HepG2 (cell line): Measurements from ENCODE around the gene PARD3. TPM values are rescaled to one million over a fixed set of nuclear protein-coding genes. Genes with fewer than 3 reads are reported as not detected.

Experiments used
- FOXK2 ChIP-seq: fragments of 450-650 bp; IDR thresholded peaks from 2 replicates; pipeline ENCODE4 v1.6.1; 2016
- FOXP1 ChIP-seq, 2 experiments: fragments of 450-650 bp in 1 of 2; IDR thresholded peaks; 2 replicates each; pipeline ENCODE4 v1.6.1; 2017 to 2018; ENCODE audit warnings: antibody characterized with exemption in 1 of 2
- GATA4 ChIP-seq: sonication (generic); IDR thresholded peaks from 2 replicates; pipeline ENCODE4 v1.6.1; 2016; ENCODE audit warnings: antibody characterized with exemption, low read depth, borderline replicate concordance
- IRF2 ChIP-seq: IDR thresholded peaks from 2 replicates; pipeline ENCODE4 v1.6.1; 2018; ENCODE audit warnings: missing genetic modification reagents, missing compliant biosample characterization
- MIER3 ChIP-seq: IDR thresholded peaks from 2 replicates; pipeline ENCODE4 v1.6.1; 2016; ENCODE audit warnings: missing compliant biosample characterization, borderline replicate concordance
- MIXL1 ChIP-seq: IDR thresholded peaks from 2 replicates; pipeline ENCODE4 v1.6.1; 2016
- POLR2AphosphoS2 ChIP-seq: IDR thresholded peaks from 2 replicates; pipeline ENCODE4 v1.6.1; 2011; ENCODE audit warnings: low read depth, low read length, improper control_type of control experiment
- RAD21 ChIP-seq: fragments of 450-650 bp; formaldehyde crosslinking; IDR thresholded peaks from 2 replicates; pipeline ENCODE4 v1.5.0; 2020; ENCODE audit warnings: mild to moderate bottlenecking
- RXRA ChIP-seq: sonication (generic); formaldehyde crosslinking; IDR thresholded peaks from 2 replicates; pipeline ENCODE4 v1.5.1; 2020; ENCODE audit warnings: missing genetic modification reagents
- SIX1 ChIP-seq: sonication (generic); formaldehyde crosslinking; IDR thresholded peaks from 2 replicates; pipeline ENCODE4 v1.4.0; 2020; ENCODE audit warnings: missing genetic modification reagents, borderline replicate concordance
- SOX13 ChIP-seq, 3 experiments: fragments of 450-650 bp in 1 of 3; sonication (generic) in 1 of 3; formaldehyde crosslinking in 1 of 3; IDR thresholded peaks in 2 of 3; conservative IDR thresholded peaks in 1 of 3; 2 replicates each; pipeline versions ENCODE4 v1.5.0 to v1.6.1; 2016 to 2020; ENCODE audit warnings: antibody characterized with exemption in 1 of 3, mild to moderate bottlenecking in 1 of 3, missing compliant biosample characterization in 1 of 3, missing genetic modification reagents in 1 of 3, moderate library complexity in 1 of 3
- TCF12 ChIP-seq, 2 experiments: fragments of 450-650 bp in 1 of 2; sonication (generic) in 1 of 2; formaldehyde crosslinking in 1 of 2; IDR thresholded peaks; 2 replicates each; pipeline versions ENCODE4 v1.6.1 to v1.8.0; 2017 to 2022; ENCODE audit warnings: antibody characterized with exemption in 1 of 2, mild to moderate bottlenecking in 1 of 2, missing genetic modification reagents in 1 of 2, moderate library complexity in 1 of 2
- ZNF446 ChIP-seq: sonication (generic); formaldehyde crosslinking; IDR thresholded peaks from 2 replicates; pipeline ENCODE4 v1.5.0; 2020; ENCODE audit warnings: mild to moderate bottlenecking, missing genetic modification reagents
- ZNF619 ChIP-seq: sonication (generic); formaldehyde crosslinking; IDR thresholded peaks from 2 replicates; pipeline ENCODE4 v1.4.0; 2020; ENCODE audit warnings: mild to moderate bottlenecking, missing genetic modification reagents
- ZNF816 ChIP-seq: sonication (generic); formaldehyde crosslinking; IDR thresholded peaks from 2 replicates; pipeline ENCODE4 v1.8.0; 2022; ENCODE audit warnings: missing genetic modification reagents, mild to moderate bottlenecking, borderline replicate concordance
- ZNF878 ChIP-seq: sonication (generic); formaldehyde crosslinking; IDR thresholded peaks from 2 replicates; pipeline ENCODE4 v1.8.1; 2023; ENCODE audit warnings: mild to moderate bottlenecking, missing genetic modification reagents, moderate library complexity
- polyA plus RNA-seq, 8 experiments: library from polyadenylated mRNA; depleted of rRNA in 3 of 8; stranded (reverse) in 7 of 8; unstranded in 1 of 8; fragments of >200 nt; fragmentation: Illumina TruSeq in 4 of 8; extraction: Trizol in 4 of 8; gene quantifications; 2 replicates each; pipeline versions ENCODE4 v1.2.1 to v1.2.3, GENCODE V29; 2011 to 2016; ENCODE audit warnings: low read depth in 4 of 8, missing spikeins in 1 of 8, mixed read lengths in 1 of 8; ENCODE audit not compliant: insufficient read depth in 1 of 8
- total RNA-seq, 5 experiments: library from RNA; depleted of rRNA; stranded (reverse); fragments of >200 nt; fragmentation: Illumina TruSeq; extraction: Trizol; gene quantifications; 2 replicates each; pipeline ENCODE4 v1.2.3, GENCODE V29; 2016; ENCODE audit warnings: low read depth in 1 of 5
- TF ChIP-seq, protein P1 (sequence below): sonication (generic); formaldehyde crosslinking; IDR thresholded peaks from 2 replicates; pipeline ENCODE4 v1.4.0; 2020; ENCODE audit warnings: missing genetic modification reagents
- TF ChIP-seq, protein P2 (sequence below): sonication (generic); formaldehyde crosslinking; IDR thresholded peaks from 2 replicates; pipeline ENCODE4 v1.8.0; 2022; ENCODE audit warnings: mild to moderate bottlenecking, missing genetic modification reagents, borderline replicate concordance
- TF ChIP-seq, protein P3 (sequence below): sonication (generic); formaldehyde crosslinking; IDR thresholded peaks from 2 replicates; pipeline ENCODE4 v1.5.0; 2020; ENCODE audit warnings: mild to moderate bottlenecking, missing genetic modification reagents, moderate library complexity
- TF ChIP-seq, protein P4 (sequence below): sonication (generic); formaldehyde crosslinking; conservative IDR thresholded peaks from 2 replicates; pipeline ENCODE4 v1.8.0; 2022; ENCODE audit warnings: low read depth, missing genetic modification reagents
- TF ChIP-seq, protein P5 (sequence below): sonication (generic); formaldehyde crosslinking; IDR thresholded peaks from 2 replicates; pipeline ENCODE4 v1.4.0; 2020; ENCODE audit warnings: missing genetic modification reagents

Gene PARD3
- total and polyA plus RNA-seq, 2 of the 13 experiments (the other 11 are each of a cell fraction or from before 2014, with no cell fraction given): 40.9 to 60.0 TPM

DNA sequence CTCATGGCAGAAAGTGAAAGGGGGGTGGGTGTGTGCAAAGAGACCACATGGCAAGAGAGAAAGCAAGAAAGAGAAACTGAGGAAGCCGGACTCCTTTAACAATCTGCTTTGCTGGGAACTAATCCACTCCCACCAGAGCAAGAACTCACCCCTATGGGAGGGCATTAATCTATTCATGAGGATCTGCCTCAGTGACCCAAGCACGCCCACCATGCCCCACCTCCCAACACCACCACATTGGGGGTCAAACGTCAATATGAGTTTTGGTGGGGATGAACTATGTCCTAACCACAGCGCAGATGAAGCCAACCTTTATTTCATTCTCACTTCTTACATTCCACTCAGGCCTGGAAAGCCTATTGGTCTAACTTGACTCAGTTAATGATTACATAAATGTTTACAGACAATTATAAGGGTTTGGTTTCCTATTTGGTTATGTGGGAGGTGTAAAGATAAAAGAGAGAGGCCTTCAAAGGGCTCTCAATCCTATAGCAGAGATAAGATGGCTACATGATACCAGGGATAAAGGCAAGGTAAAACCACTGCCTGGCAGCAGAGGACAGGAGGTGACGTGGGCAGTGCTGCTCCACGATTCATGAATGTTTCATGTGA, 601.8 kb downstream of the PARD3 start (continued):
- TF ChIP-seq, protein P1, sequence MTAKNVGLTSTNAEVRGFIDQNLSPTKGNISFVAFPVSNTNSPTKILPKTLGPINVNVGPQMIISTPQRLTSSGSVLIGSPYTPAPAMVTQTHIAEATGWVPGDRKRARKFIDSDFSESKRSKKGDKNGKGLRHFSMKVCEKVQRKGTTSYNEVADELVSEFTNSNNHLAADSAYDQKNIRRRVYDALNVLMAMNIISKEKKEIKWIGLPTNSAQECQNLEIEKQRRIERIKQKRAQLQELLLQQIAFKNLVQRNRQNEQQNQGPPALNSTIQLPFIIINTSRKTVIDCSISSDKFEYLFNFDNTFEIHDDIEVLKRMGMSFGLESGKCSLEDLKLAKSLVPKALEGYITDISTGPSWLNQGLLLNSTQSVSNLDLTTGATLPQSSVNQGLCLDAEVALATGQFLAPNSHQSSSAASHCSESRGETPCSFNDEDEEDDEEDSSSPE (CRISPR knock-in tag): 0 out of 2 replicates have a peak, but pooled peaks have one; percentile 15
- TF ChIP-seq, protein P2, sequence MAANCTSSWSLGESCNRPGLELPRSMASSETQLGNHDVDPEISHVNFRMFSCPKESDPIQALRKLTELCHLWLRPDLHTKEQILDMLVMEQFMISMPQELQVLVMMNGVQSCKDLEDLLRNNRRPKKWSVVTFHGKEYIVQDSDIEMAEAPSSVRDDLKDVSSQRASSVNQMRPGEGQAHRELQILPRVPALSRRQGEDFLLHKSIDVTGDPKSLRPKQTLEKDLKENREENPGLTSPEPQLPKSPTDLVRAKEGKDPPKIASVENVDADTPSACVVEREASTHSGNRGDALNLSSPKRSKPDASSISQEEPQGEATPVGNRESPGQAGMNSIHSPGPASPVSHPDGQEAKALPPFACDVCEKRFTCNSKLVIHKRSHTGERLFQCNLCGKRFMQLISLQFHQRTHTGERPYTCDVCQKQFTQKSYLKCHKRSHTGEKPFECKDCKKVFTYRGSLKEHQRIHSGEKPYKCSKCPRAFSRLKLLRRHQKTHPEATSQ (CRISPR knock-in tag): peak; percentile 76; the same call in 1 of the 2 replicates
- TF ChIP-seq ZNF816 (CRISPR knock-in tag) (no peak), RAD21 (CRISPR knock-in tag) (peak; percentile 45; the same call in 1 of the 2 replicates), GATA4 (peak; percentile 99), MIER3 (peak; percentile 56; the same call in 1 of the 2 replicates), ZNF446 (no peak), TCF12 (IDR thresholded peaks at IDR 0.05) (no peak), TCF12 (CRISPR knock-in tag; IDR thresholded peaks at IDR 0.05) (no peak), FOXK2 (no peak), POLR2AphosphoS2 (no peak), MIXL1 (CRISPR knock-in tag) (peak; percentile 98), IRF2 (CRISPR knock-in tag) (peak; percentile 75; the same call in 1 of the 2 replicates), FOXP1 (IDR thresholded peaks at IDR 0.05) (peak; percentile 46; the same call in 1 of the 2 replicates), FOXP1 (CRISPR knock-in tag; IDR thresholded peaks at IDR 0.05) (peak; percentile 86), ZNF878 (CRISPR knock-in tag) (no peak; the same call in 1 of the 2 replicates), SIX1 (CRISPR knock-in tag) (peak; percentile 99), SOX13 (IDR thresholded peaks at IDR 0.05) (0 out of 2 replicates have a peak, but pooled peaks have one; percentile 75), SOX13 (CRISPR knock-in tag; conservative IDR thresholded peaks at IDR 0.05 in 1 of 2, IDR thresholded peaks at IDR 0.05 in 1 of 2) (peak in 1 of 2 experiments; percentile 95; a peak in 2 of 4 replicates), ZNF619 (CRISPR knock-in tag) (no peak), RXRA (CRISPR knock-in tag) (peak; percentile 27; the same call in 1 of the 2 replicates)
- TF ChIP-seq, protein P3, sequence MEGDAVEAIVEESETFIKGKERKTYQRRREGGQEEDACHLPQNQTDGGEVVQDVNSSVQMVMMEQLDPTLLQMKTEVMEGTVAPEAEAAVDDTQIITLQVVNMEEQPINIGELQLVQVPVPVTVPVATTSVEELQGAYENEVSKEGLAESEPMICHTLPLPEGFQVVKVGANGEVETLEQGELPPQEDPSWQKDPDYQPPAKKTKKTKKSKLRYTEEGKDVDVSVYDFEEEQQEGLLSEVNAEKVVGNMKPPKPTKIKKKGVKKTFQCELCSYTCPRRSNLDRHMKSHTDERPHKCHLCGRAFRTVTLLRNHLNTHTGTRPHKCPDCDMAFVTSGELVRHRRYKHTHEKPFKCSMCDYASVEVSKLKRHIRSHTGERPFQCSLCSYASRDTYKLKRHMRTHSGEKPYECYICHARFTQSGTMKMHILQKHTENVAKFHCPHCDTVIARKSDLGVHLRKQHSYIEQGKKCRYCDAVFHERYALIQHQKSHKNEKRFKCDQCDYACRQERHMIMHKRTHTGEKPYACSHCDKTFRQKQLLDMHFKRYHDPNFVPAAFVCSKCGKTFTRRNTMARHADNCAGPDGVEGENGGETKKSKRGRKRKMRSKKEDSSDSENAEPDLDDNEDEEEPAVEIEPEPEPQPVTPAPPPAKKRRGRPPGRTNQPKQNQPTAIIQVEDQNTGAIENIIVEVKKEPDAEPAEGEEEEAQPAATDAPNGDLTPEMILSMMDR (CRISPR knock-in tag): peak; percentile 56
- TF ChIP-seq, protein P4, sequence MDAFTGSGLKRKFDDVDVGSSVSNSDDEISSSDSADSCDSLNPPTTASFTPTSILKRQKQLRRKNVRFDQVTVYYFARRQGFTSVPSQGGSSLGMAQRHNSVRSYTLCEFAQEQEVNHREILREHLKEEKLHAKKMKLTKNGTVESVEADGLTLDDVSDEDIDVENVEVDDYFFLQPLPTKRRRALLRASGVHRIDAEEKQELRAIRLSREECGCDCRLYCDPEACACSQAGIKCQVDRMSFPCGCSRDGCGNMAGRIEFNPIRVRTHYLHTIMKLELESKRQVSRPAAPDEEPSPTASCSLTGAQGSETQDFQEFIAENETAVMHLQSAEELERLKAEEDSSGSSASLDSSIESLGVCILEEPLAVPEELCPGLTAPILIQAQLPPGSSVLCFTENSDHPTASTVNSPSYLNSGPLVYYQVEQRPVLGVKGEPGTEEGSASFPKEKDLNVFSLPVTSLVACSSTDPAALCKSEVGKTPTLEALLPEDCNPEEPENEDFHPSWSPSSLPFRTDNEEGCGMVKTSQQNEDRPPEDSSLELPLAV (CRISPR knock-in tag): no peak
- TF ChIP-seq, protein P5, sequence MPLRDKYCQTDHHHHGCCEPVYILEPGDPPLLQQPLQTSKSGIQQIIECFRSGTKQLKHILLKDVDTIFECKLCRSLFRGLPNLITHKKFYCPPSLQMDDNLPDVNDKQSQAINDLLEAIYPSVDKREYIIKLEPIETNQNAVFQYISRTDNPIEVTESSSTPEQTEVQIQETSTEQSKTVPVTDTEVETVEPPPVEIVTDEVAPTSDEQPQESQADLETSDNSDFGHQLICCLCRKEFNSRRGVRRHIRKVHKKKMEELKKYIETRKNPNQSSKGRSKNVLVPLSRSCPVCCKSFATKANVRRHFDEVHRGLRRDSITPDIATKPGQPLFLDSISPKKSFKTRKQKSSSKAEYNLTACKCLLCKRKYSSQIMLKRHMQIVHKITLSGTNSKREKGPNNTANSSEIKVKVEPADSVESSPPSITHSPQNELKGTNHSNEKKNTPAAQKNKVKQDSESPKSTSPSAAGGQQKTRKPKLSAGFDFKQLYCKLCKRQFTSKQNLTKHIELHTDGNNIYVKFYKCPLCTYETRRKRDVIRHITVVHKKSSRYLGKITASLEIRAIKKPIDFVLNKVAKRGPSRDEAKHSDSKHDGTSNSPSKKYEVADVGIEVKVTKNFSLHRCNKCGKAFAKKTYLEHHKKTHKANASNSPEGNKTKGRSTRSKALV (CRISPR knock-in tag): no peak
